HepG2 (cell line): ENCODE results near the gene PPP1R15B. TPM values are rescaled to one million over a fixed set of nuclear protein-coding genes. Genes with fewer than 3 reads are reported as not detected.
A peak's percentile ranks its signal among the peaks of the same experiment; 100 is the strongest.

Source experiments
- ATAC-seq: fragments of 200-7000 bp; cut with Tn5 transposase; 3 replicates; pipeline ENCODE4 v1.9.1; 2020; ENCODE audit warnings: mild to moderate bottlenecking, moderate library complexity
- BruUV-seq: library from RNA; stranded (reverse); fragments of 400-500 nt; replicated peaks from 2 replicates; lab custom pipeline; 2021; lab: Mats Ljungman, UMichigan
- CTCF ChIA-PET: fragments of 300-600 bp; formaldehyde crosslinking; extraction: SDS; loops from one replicate; lab custom pipeline; 2021; ENCODE audit warnings: low total read pairs, inconsistent platforms, low intra/inter-chr PET ratio; lab: Yijun Ruan, JAX
- POLR2A ChIA-PET: fragments of 350-600 bp; sonication (Branson Sonifier 250); formaldehyde crosslinking; loops from one replicate; lab custom pipeline; 2020; ENCODE audit warnings: antibody characterized with exemption, inconsistent platforms; lab: Yijun Ruan, JAX
- DNase-seq: peaks from one replicate; pipeline ENCODE4 v3.0.0-alpha.2; 2015; ENCODE audit warnings: low spot score
- FAIRE-seq: peaks from 3 replicates; lab custom pipeline; 2011; peaks lifted over from hg19 to GRCh38; lab: Jason Lieb, UNC
- H2AFZ ChIP-seq: one replicate; pipeline ENCODE4 v1.6.1; 2011; ENCODE audit warnings: low read length, inconsistent platforms
- H3K27ac ChIP-seq: fragments of 300-600 bp; 3 replicates; pipeline ENCODE4 v1.8.0; 2011; ENCODE audit warnings: mixed run types, mild to moderate bottlenecking, mixed read lengths, low read length, inconsistent platforms; ENCODE audit not compliant: insufficient read depth; ENCODE audit errors: extremely low read length
- H3K27me3 ChIP-seq, 2 experiments: fragments of 200-600 bp in 1 of 2; 2 replicates in 1 of 2; 3 replicates in 1 of 2; pipeline versions ENCODE4 v1.6.0 to v1.8.0; 2011; ENCODE audit warnings: low read length in 2 of 2, mild to moderate bottlenecking in 2 of 2, moderate library complexity in 2 of 2, inconsistent platforms in 1 of 2; ENCODE audit not compliant: insufficient read depth in 2 of 2, control insufficient read depth in 1 of 2
- H3K36me3 ChIP-seq, 2 experiments: fragments of 200-600 bp in 1 of 2; replicated peaks in 1 of 2; 2 replicates in 1 of 2; 3 replicates in 1 of 2; pipeline versions ENCODE4 v1.5.1 to v1.8.0; 2011; ENCODE audit warnings: low read length in 2 of 2, inconsistent platforms in 1 of 2; ENCODE audit not compliant: insufficient read depth in 2 of 2, control insufficient read depth in 1 of 2
- H3K4me1 ChIP-seq: 2 replicates; pipeline ENCODE4 v1.5.1; 2012; ENCODE audit warnings: low read length, inconsistent platforms; ENCODE audit not compliant: insufficient read depth
- H3K4me2 ChIP-seq: 2 replicates; pipeline ENCODE4 v1.6.0; 2011; ENCODE audit warnings: low read depth, low read length, inconsistent platforms
- H3K4me3 ChIP-seq, 3 experiments: fragments of 200-600 bp in 1 of 3; sonication (generic), shearing (Covaris generic) in 1 of 3; replicated peaks in 1 of 3; 2 replicates each; pipeline ENCODE4 v1.5.1; 2011 to 2016; ENCODE audit warnings: low read length in 3 of 3, inconsistent platforms in 2 of 3, low read depth in 2 of 3, mild to moderate bottlenecking in 2 of 3, control low read depth in 1 of 3, mixed read lengths in 1 of 3; ENCODE audit not compliant: insufficient read depth in 1 of 3
- H3K79me2 ChIP-seq: one replicate; pipeline ENCODE4 v1.6.1; 2011; ENCODE audit warnings: low read length, inconsistent platforms; ENCODE audit not compliant: insufficient read depth
- H3K9ac ChIP-seq: 2 replicates; pipeline ENCODE4 v1.6.0; 2011; ENCODE audit warnings: mild to moderate bottlenecking, low read depth, low read length, inconsistent platforms; ENCODE audit not compliant: insufficient read depth
- H3K9me3 ChIP-seq: 2 replicates; pipeline ENCODE4 v1.5.1; 2012; ENCODE audit warnings: mild to moderate bottlenecking, low read length
- H4K20me1 ChIP-seq: 2 replicates; pipeline ENCODE4 v1.6.0; 2011; ENCODE audit warnings: inconsistent platforms, mild to moderate bottlenecking, low read length, moderate library complexity; ENCODE audit not compliant: insufficient read depth
- HNRNPK ChIP-seq: fragments of 200-400 bp; formaldehyde crosslinking; IDR thresholded peaks from 2 replicates; pipeline ENCODE4 v1.6.1; 2018; ENCODE audit warnings: low read length, low read depth, moderate library complexity, mild to moderate bottlenecking; ENCODE audit not compliant: poor library complexity, severe bottlenecking
- MLXIP ChIP-seq: sonication (generic); formaldehyde crosslinking; IDR thresholded peaks from 2 replicates; pipeline ENCODE4 v1.9.0; 2021; ENCODE audit warnings: missing genetic modification reagents, borderline replicate concordance
- PITX1 ChIP-seq: sonication (generic); formaldehyde crosslinking; IDR thresholded peaks from 2 replicates; pipeline ENCODE4 v1.5.1; 2020; ENCODE audit warnings: mild to moderate bottlenecking, missing genetic modification reagents
- RNF2 ChIP-seq: fragments of 450-650 bp; conservative IDR thresholded peaks from 2 replicates; pipeline ENCODE4 v1.6.1; 2016; ENCODE audit warnings: low read depth
- STAG1 ChIP-seq: sonication (generic); formaldehyde crosslinking; IDR thresholded peaks from 2 replicates; pipeline ENCODE4 v1.4.0; 2020; ENCODE audit warnings: missing genetic modification reagents
- ZBTB38 ChIP-seq: sonication (generic); formaldehyde crosslinking; IDR thresholded peaks from 2 replicates; pipeline ENCODE4 v1.5.1; 2020; ENCODE audit warnings: mild to moderate bottlenecking, missing genetic modification reagents
- ZNF562 ChIP-seq: sonication (generic); formaldehyde crosslinking; IDR thresholded peaks from 2 replicates; pipeline ENCODE4 v1.8.0; 2022; ENCODE audit warnings: missing genetic modification reagents, borderline replicate concordance
- ZNF687 ChIP-seq: sonication (generic); formaldehyde crosslinking; IDR thresholded peaks from 2 replicates; pipeline ENCODE4 v1.5.1; 2020; ENCODE audit warnings: mild to moderate bottlenecking, missing genetic modification reagents, moderate library complexity
- ZSCAN30 ChIP-seq: sonication (generic); formaldehyde crosslinking; IDR thresholded peaks from 2 replicates; pipeline ENCODE4 v1.5.0; 2020; ENCODE audit warnings: mild to moderate bottlenecking, missing genetic modification reagents
- WGBS: methylation state at CpG from one replicate; pipeline ENCODE4 v1.1.6; 2017; ENCODE audit warnings: low lambda C conversion rate; 5-methylcytosine and 5-hydroxymethylcytosine counted together
- in situ Hi-C: cut with HindIII; loops from 2 replicates; pipeline ENCODE4 v1.10.0; 2017; ENCODE audit warnings: low pct_unique_long_range_greater_than_20kb; ENCODE audit not compliant: extremely low pct_ligation_motif_present
- intact Hi-C: fragments of 100-400 bp; cut with micrococcal nuclease; formaldehyde crosslinking; loops from one replicate; pipeline ENCODE4 v1.10.0; 2022; ENCODE audit not compliant: unreplicated experiment
- polyA plus RNA-seq, 8 experiments: library from polyadenylated mRNA; depleted of rRNA in 3 of 8; stranded (reverse) in 7 of 8; unstranded in 1 of 8; fragments of >200 nt; fragmentation: Illumina TruSeq in 4 of 8; extraction: Trizol in 4 of 8; gene quantifications; 2 replicates each; pipeline versions ENCODE4 v1.2.1 to v1.2.3, GENCODE V29; 2011 to 2016; ENCODE audit warnings: low read depth in 4 of 8, missing spikeins in 1 of 8, mixed read lengths in 1 of 8; ENCODE audit not compliant: insufficient read depth in 1 of 8
- total RNA-seq, 5 experiments: library from RNA; depleted of rRNA; stranded (reverse); fragments of >200 nt; fragmentation: Illumina TruSeq; extraction: Trizol; gene quantifications; 2 replicates each; pipeline ENCODE4 v1.2.3, GENCODE V29; 2016; ENCODE audit warnings: low read depth in 1 of 5

The PPP1R15B gene
- total and polyA plus RNA-seq, 2 of the 13 experiments (the other 11 are each of a cell fraction or from before 2014, with no cell fraction given), result 13.4 to 23.8 TPM

- WGBS, result 95% methylated on average over 14 of the region's 16 CpGs
- H3K4me2 ChIP-seq, result no peak overlapping the region
- no TSS peak for BruUV-seq
- CTCF ChIA-PET, result interaction anchor here (0.8 to 1.3 kb wide), 3 partner anchors 109 to 205 kb away, joined by 3 to 5 read pairs (median 4); partner anchors contain the start of gene GOLT1A
- H3K27me3 ChIP-seq, result no peaks in the 10 kb centered on the region
- H3K36me3 ChIP-seq, result peaks cover 15 to 56% of the 10 kb centered on the region in 2 experiments; a peak in 4 of 5 replicates
- H3K4me3 ChIP-seq, result no peak overlapping the region
- POLR2A ChIA-PET, result no interaction called here
- intact Hi-C loops, result no loop called here
- no peak overlapping the region for H2AFZ ChIP-seq
- H3K79me2 ChIP-seq, result no peaks in the 10 kb centered on the region
- no peak for ATAC-seq
- peaks cover 20% of the 10 kb centered on the region for H3K4me1 ChIP-seq
- TF ChIP-seq ZSCAN30 (CRISPR knock-in tag), result no peak
- no peak for TF ChIP-seq HNRNPK
- no peak for TF ChIP-seq PITX1 (CRISPR knock-in tag)
- TF ChIP-seq, all 625 proteins: peak for 0
- no peaks in the 10 kb centered on the region for H3K9me3 ChIP-seq
- no peak overlapping the region for H3K27ac ChIP-seq
- in situ Hi-C loops, result loop anchor here (25.0 kb wide), 1 partner anchor 505 kb away; the partner anchor contains the start of gene SNRPE
- H3K9ac ChIP-seq, result no peak overlapping the region
- no peak for DNase-seq
- no peaks in the 10 kb centered on the region for H4K20me1 ChIP-seq
- no peak for FAIRE-seq
These were observed 44.3 kb downstream of the PPP1R15B start for GRCh38 chr1:204367193-204367858.

GRCh38 chr1:204366759-204367158 is 44.9 kb downstream of the PPP1R15B start:
- ChIA-PET POLR2A (no interaction called here), CTCF (interaction anchor here (0.8 to 1.3 kb wide), 4 partner anchors 108 to 205 kb away, joined by 3 to 5 read pairs (median 4); partner anchors contain the start of gene GOLT1A)
- no peak for DNase-seq
- H3K9me3 ChIP-seq, result no peaks in the 10 kb centered on the region
- in situ Hi-C loops, result loop anchor here (25.0 kb wide), 1 partner anchor 504 kb away; the partner anchor contains the start of gene SNRPE
- no peak overlapping the region for H3K27ac ChIP-seq
- no TSS peak for BruUV-seq
- peaks cover 15 to 51% of the 10 kb centered on the region in 2 experiments; a peak in 4 of 5 replicates for H3K36me3 ChIP-seq
- H3K27me3 ChIP-seq, result no peaks in the 10 kb centered on the region
- no peak overlapping the region for H3K9ac ChIP-seq
- peaks cover 20% of the 10 kb centered on the region for H3K4me1 ChIP-seq
- no peaks in the 10 kb centered on the region for H3K79me2 ChIP-seq
- WGBS, result 96% methylated on average over 5 of the region's 7 CpGs
- no peak overlapping the region for H3K4me2 ChIP-seq
- intact Hi-C loops, result no loop called here
- H3K4me3 ChIP-seq, result no peak overlapping the region
- no peak overlapping the region for H2AFZ ChIP-seq
- peak; percentile 80 for ATAC-seq
- FAIRE-seq, result no peak
- H4K20me1 ChIP-seq, result no peaks in the 10 kb centered on the region
- TF ChIP-seq RNF2 (no peak), STAG1 (CRISPR knock-in tag) (peak; percentile 69), ZNF687 (peak; percentile 30), ZNF562 (CRISPR knock-in tag) (no peak), ZBTB38 (no peak), MLXIP (CRISPR knock-in tag) (no peak)
